ENCODE results near the gene GSTO2. TPM values are rescaled to one million over a fixed set of nuclear protein-coding genes. Genes with fewer than 3 reads are reported as not detected.
A peak's percentile ranks its signal among the peaks of the same experiment; 100 is the strongest.

Gene GSTO2
- total and polyA plus RNA-seq, 10 of the 15 experiments (the other 5 are each of a cell fraction or from before 2014, with no cell fraction given) = 0.16 to 0.86 (median 0.46) TPM

- TF ChIP-seq MLLT1 (IDR thresholded peaks at IDR 0.05) (no peak), RUNX3 (IDR thresholded peaks at IDR 0.05; ENCODE audit: low read length) (no peak), ZSCAN29 (IDR thresholded peaks at IDR 0.05) (no peak), ATF7 (IDR thresholded peaks at IDR 0.05; ENCODE audit: low read depth) (no peak), LARP7 (IDR thresholded peaks at IDR 0.05) (peak; percentile 68), BRCA1 (IDR thresholded peaks at IDR 0.05; ENCODE audit: low read depth, low read length) (no peak), RAD51 (IDR thresholded peaks at IDR 0.05) (no peak), IRF4 (IDR thresholded peaks at IDR 0.05; ENCODE audit: low read depth, low read length) (no peak), EGR1 (IDR thresholded peaks at IDR 0.05; ENCODE audit: borderline replicate concordance in 1 of 2, low read depth in 2 of 2, low read length in 2 of 2) (no peak), NFIC (IDR thresholded peaks at IDR 0.05; ENCODE audit: low read depth, low read length) (no peak), PAX8 (IDR thresholded peaks at IDR 0.05) (no peak), HCFC1 (IDR thresholded peaks at IDR 0.05; ENCODE audit: low read length) (no peak), KDM1A (IDR thresholded peaks at IDR 0.05; ENCODE audit: borderline replicate concordance) (no peak), MEF2A (IDR thresholded peaks at IDR 0.05; ENCODE audit: insufficient read depth, low read depth, low read length) (no peak), MYC (IDR thresholded peaks at IDR 0.05; ENCODE audit: insufficient read depth, insufficient read length, insufficient replicate concordance, low read length, severe bottlenecking) (no peak), BCL3 (IDR thresholded peaks at IDR 0.05; ENCODE audit: borderline replicate concordance, insufficient read depth, low read depth, low read length, poor library complexity, severe bottlenecking) (no peak), POLR2A (IDR thresholded peaks at IDR 0.05; ENCODE audit: low read depth, low read length) (no peak), RAD21 (IDR thresholded peaks at IDR 0.05; ENCODE audit: insufficient read depth, low read depth, low read length) (peak; percentile 81), ZNF274 (IDR thresholded peaks at IDR 0.05; ENCODE audit: insufficient read depth, insufficient read length) (no peak), SPI1 (IDR thresholded peaks at IDR 0.05; ENCODE audit: borderline replicate concordance, insufficient read depth, low read depth, low read length) (peak; percentile 53; the same call in 1 of the 2 replicates), CREM (IDR thresholded peaks at IDR 0.05; ENCODE audit: low read depth) (peak; percentile 89), RELB (IDR thresholded peaks at IDR 0.05; ENCODE audit: low read depth) (no peak), KAT2A (conservative IDR thresholded peaks at IDR 0.05; ENCODE audit: control insufficient read depth, low read depth, low read length) (no peak), EED (IDR thresholded peaks at IDR 0.05; ENCODE audit: low read depth) (no peak), ZBTB4 (CRISPR knock-in tag; IDR thresholded peaks at IDR 0.05) (no peak), SRF (IDR thresholded peaks at IDR 0.05; ENCODE audit: low read depth in 2 of 2, low read length in 2 of 2) (0 out of 4 replicates have a peak, but pooled peaks of 1 of the 2 experiments have one; percentile 10)
Measured at GRCh38 chr10:104291439-104291951, 22.5 kb downstream of the GSTO2 start (continued).

Measured in GM12878 (cell line).